RWPE2 (cell line): ENCODE results near the gene UMODL1.
A peak's percentile ranks its signal among the peaks of the same experiment; 100 is the strongest.
"Not testable (repeated sequence)": the region's sequence is repeated elsewhere in the genome, so short reads cannot be mapped to it uniquely, and the experiment has no call there.

Source experiments
- ATAC-seq: fragments of 200-7000 bp; cut with Tn5 transposase; 3 replicates; pipeline ENCODE4 v1.9.1; 2021; ENCODE audit warnings: low read depth
- DNase-seq: peaks from one replicate; pipeline ENCODE4 v3.0.0-alpha.2; 2020; ENCODE audit warnings: low spot score
- H3K27ac ChIP-seq: fragments of 450-650 bp; 2 replicates; pipeline ENCODE4 v1.5.1; 2017; ENCODE audit warnings: mild to moderate bottlenecking; ENCODE audit not compliant: poor library complexity, severe bottlenecking
- H3K27me3 ChIP-seq: fragments of 250-450 bp; sonication (Bioruptor Pico); 2 replicates; pipeline ENCODE4 v1.5.1; 2021; ENCODE audit warnings: mild to moderate bottlenecking, moderate library complexity; ENCODE audit not compliant: insufficient read depth, poor library complexity, severe bottlenecking
- H3K36me3 ChIP-seq: fragments of 250-450 bp; sonication (Bioruptor Pico); 2 replicates; pipeline ENCODE4 v1.5.1; 2020; ENCODE audit warnings: low read depth, mild to moderate bottlenecking, moderate library complexity
- H3K4me1 ChIP-seq: fragments of 250-450 bp; sonication (Bioruptor Pico); 2 replicates; pipeline ENCODE4 v1.5.1; 2021; ENCODE audit warnings: mild to moderate bottlenecking, moderate library complexity; ENCODE audit not compliant: insufficient read depth, poor library complexity, severe bottlenecking
- H3K4me3 ChIP-seq: fragments of 250-450 bp; sonication (Bioruptor Pico); 2 replicates; pipeline ENCODE4 v1.5.1; 2021; ENCODE audit warnings: mild to moderate bottlenecking, moderate library complexity; ENCODE audit not compliant: severe bottlenecking
- H3K9me3 ChIP-seq: fragments of 250-450 bp; sonication (Bioruptor Pico); 2 replicates; pipeline ENCODE4 v1.5.1; 2021; ENCODE audit warnings: mild to moderate bottlenecking, moderate library complexity; ENCODE audit not compliant: severe bottlenecking
- TF ChIP-seq, protein P1 (sequence below): fragments of 450-650 bp; IDR thresholded peaks from one replicate; pipeline ENCODE4 v1.5.1; 2017; ENCODE audit warnings: mild to moderate bottlenecking, moderate library complexity; ENCODE audit not compliant: poor library complexity, severe bottlenecking

Gene UMODL1

DNA sequence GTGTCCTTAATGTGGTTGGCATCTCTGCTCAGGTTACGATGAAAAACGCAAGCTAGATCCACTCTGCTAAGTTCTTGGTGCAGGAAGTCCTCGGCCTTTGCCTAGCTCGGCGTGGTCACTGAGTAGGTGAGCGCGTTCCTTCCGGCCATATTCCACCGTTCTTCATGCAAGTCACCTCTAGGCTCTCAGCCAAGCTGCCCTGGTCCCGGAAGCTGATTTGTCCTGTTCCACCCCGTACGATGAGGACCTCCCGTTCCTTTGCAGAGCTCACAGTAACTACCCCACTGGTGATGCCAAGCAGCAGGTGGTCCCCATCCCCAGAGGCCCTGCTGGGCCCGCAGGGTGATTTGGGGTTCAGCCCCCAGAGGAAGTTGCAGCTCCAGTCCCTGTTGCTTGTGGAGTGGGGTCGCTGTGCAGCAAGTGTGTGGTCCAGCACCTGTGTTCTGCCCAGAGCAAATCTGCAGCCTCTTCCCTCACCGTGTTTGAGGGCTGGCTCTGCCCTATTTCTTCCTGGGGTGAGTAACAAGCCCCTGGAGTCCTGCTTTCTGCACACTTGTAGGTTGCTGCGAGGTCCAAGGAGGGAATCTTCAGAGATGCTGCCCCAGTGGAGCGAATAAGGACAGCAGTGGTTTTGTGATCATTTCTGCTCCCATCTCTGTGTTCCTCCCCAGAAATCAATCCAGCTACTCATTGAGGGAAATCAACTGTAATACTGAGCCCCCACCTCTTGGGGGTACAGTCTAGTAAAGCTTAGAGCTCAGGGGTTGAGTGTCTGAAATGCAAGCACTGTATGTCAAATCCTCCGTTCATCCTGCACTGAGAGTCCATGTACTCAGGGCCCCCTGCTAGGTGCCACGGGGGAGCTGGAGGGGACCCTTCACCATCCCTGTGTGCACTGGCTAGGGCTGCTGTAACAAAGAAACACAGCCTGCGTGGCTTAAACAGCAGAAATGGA lies 2.3 kb downstream of the UMODL1 start:
- peak; percentile 29; the same call in 1 of the 3 replicates for ATAC-seq
- Histone ChIP-seq H3K36me3 (no peaks in the 10 kb centered on the region), H3K9me3 (no peaks in the 10 kb centered on the region), H3K4me1 (no peaks in the 10 kb centered on the region), H3K27ac (no peak overlapping the region), H3K4me3 (no peak overlapping the region), H3K27me3 (no peaks in the 10 kb centered on the region)
- no peak for DNase-seq
- TF ChIP-seq, protein P1, sequence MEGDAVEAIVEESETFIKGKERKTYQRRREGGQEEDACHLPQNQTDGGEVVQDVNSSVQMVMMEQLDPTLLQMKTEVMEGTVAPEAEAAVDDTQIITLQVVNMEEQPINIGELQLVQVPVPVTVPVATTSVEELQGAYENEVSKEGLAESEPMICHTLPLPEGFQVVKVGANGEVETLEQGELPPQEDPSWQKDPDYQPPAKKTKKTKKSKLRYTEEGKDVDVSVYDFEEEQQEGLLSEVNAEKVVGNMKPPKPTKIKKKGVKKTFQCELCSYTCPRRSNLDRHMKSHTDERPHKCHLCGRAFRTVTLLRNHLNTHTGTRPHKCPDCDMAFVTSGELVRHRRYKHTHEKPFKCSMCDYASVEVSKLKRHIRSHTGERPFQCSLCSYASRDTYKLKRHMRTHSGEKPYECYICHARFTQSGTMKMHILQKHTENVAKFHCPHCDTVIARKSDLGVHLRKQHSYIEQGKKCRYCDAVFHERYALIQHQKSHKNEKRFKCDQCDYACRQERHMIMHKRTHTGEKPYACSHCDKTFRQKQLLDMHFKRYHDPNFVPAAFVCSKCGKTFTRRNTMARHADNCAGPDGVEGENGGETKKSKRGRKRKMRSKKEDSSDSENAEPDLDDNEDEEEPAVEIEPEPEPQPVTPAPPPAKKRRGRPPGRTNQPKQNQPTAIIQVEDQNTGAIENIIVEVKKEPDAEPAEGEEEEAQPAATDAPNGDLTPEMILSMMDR: no peak

DNA sequence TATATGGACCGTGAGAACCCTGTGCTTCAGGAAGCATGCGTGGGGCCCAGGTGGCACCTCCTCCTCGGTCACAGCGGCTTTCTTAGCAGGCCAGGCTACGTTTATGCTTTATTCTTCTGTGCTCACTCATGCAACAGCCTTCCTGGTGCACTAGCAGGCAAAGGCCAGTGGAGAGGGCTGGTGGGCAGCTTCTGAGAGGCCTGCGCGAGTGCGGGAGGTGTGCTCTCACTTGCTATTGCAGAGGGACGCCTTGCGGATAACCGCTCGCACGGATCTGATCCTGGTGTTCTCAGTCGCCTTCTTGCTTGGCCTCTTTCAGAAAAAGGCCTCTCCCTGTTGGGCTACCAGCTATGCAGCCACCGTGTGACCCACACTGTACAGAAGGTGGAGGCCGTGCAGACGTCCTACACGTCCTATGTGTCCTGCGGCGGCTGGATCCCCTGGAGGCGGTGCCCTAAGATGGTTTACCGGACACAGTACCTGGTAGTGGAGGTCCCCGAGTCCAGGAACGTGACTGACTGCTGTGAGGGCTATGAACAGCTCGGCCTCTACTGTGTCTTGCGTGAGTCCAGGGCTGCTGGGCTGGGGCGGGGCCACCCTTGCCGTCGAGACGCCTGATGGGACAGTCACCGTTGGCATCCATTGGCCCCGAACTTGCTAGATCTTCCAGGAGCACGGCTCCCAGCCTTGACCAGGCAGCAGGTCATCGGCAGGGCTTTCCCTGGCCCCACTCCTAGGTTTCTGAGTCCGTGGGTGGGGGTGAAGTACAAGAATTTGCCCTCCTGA lies 4.8 kb downstream of the UMODL1 start:
- H3K27ac ChIP-seq: no peak overlapping the region
- peaks cover 8% of the 10 kb centered on the region for H3K4me1 ChIP-seq
- no peak overlapping the region for H3K4me3 ChIP-seq
- no peaks in the 10 kb centered on the region for H3K27me3 ChIP-seq
- DNase-seq (no peak), ATAC-seq (no peak)
- H3K9me3 ChIP-seq: no peaks in the 10 kb centered on the region
- TF ChIP-seq, protein P1: no peak
- no peaks in the 10 kb centered on the region for H3K36me3 ChIP-seq

DNA sequence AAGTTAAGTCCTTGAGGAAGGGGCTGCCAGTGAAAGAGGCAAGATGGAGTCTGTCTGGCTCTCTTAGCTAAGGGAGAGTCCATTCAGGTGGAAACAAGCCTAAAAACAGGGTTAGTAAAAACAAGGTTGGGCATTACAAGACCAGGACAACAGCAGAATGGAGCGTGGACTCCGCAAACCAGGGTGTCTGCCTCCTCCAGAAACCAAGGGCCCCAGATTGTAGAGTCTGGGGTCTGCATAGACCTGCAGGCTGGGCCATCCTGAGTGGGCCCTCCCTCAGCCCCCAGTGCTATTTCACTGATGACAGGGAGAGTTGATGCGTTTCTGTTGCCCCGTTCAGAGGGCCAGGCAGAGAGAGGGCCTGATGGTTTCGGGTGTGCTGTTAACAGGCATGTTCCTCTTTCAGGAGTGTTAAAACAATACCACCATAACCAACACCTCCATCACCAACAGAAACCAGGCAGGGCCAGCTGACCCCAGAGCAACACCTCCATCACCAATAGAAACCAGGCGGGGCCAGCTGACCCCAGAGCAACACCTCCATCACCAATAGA lies 6.6 kb downstream of the UMODL1 start:
- ATAC-seq, H3K9me3 ChIP-seq, H3K4me1 ChIP-seq, DNase-seq, H3K36me3 ChIP-seq, H3K4me3 ChIP-seq, H3K27ac ChIP-seq, H3K27me3 ChIP-seq: not testable (repeated sequence)

DNA sequence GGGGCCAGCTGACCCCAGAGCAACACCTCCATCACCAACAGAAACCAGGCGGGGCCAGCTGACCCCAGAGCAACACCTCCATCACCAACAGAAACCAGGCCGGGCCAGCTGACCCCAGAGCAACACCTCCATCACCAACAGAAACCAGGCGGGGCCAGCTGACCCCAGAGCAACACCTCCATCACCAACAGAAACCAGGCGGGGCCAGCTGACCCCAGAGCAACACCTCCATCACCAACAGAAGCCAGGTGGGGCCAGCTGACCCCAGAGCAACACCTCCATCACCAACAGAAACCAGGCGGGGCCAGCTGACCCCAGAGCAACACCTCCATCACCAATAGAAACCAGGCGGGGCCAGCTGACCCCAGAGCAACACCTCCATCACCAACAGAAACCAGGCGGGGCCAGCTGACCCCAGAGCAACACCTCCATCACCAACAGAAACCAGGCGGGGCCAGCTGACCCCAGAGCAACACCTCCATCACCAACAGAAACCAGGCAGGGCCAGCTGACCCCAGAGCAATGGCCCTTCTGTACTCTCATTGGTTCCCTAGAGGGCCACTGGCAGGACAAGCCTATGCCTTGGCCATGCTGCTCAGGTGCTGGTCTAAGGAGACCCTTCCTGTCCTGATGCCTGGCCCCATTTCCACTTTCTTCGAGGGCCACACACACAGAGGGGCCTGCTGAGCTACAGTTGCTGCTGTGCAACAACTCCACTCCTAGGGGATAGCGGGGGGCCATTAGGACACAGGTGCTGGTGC lies 7.3 kb downstream of the UMODL1 start:
- H3K4me1 ChIP-seq, H3K27me3 ChIP-seq, H3K27ac ChIP-seq, H3K4me3 ChIP-seq, H3K9me3 ChIP-seq, ATAC-seq, DNase-seq, H3K36me3 ChIP-seq: not testable (repeated sequence)

DNA sequence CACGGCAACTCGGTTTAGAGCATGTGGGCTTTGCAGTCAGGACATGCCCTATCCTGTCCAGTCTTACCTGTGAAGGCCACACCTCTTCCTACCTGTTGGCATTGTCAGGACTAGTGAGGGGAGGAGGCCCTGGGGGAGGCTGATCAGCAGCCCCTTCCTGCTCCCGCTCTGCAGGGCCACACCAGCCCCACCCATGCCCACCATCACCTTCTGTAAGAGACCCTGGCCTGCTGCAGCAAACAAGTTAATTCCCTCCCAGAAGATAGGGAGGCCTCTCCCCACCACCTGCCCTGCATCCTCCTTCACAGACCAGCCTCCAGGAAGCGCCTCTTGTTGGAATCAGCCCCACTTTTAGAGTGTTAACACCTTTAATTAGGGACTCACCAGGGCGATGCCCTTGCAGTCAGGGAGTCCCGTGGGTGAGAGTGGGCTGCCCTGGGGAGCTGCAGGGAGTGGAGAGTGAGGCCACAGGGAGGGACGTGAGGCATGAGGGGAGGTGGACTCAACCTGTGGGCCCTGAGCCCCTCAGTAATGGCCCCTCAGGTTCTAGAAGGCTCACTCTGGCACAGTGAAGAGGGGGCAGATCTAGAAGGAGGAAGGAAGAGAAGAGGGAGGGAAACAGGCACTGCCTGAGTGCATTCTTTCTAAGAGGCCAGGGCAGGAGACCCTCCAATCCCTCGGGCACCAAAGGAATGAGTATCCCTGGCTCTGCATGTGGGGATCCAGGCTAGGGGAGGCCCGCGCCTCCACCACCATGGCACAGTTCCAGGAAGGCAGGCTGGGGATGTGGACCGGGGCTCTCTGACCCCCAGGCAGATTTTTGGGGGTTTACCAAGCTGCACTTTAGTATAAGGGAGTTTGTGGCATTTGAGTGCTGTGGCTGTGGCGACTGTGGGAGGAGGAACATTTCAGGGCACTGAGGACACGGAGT lies 8.2 kb downstream of the UMODL1 start:
- peaks cover 8% of the 10 kb centered on the region for H3K4me1 ChIP-seq
- H3K27ac ChIP-seq: no peak overlapping the region
- no peak overlapping the region for H3K4me3 ChIP-seq
- TF ChIP-seq, protein P1: no peak
- ATAC-seq (peak; percentile 85), DNase-seq (no peak)
- no peaks in the 10 kb centered on the region for H3K9me3 ChIP-seq
- no peaks in the 10 kb centered on the region for H3K27me3 ChIP-seq
- no peaks in the 10 kb centered on the region for H3K36me3 ChIP-seq
